H1 (cell line): ENCODE results near the gene HJURP. TPM values are rescaled to one million over a fixed set of nuclear protein-coding genes. Genes with fewer than 3 reads are reported as not detected.

Experiments used
- CTCF ChIA-PET: fragments of 300-600 bp; sonication (Branson Sonifier 250); formaldehyde crosslinking; loops from one replicate; lab custom pipeline; 2021; ENCODE audit not compliant: partially characterized antibody; lab: Charles Lee
- POLR2A ChIA-PET: fragments of 300-600 bp; sonication (Branson Sonifier 250); formaldehyde crosslinking; loops from one replicate; lab custom pipeline; 2021; ENCODE audit warnings: inconsistent platforms; ENCODE audit not compliant: partially characterized antibody; lab: Charles Lee
- DNase-seq, 2 experiments: peaks; one replicate each; pipeline versions ENCODE4 v3.0.0 to v3.0.0-alpha.2; 2010 to 2022; ENCODE audit warnings: low spot score in 2 of 2, low read depth in 1 of 2, mixed read lengths in 1 of 2
- FAIRE-seq: peaks from 2 replicates; lab custom pipeline; 2011; peaks lifted over from hg19 to GRCh38; lab: Jason Lieb, UNC
- H2AFZ ChIP-seq: 2 replicates; pipeline ENCODE4 v1.8.1; 2012; ENCODE audit warnings: low read length, inconsistent platforms
- H2AK5ac ChIP-seq: 2 replicates; pipeline ENCODE4 v1.6.1; 2013; ENCODE audit warnings: low read depth, low read length
- H2BK120ac ChIP-seq: replicated peaks from 2 replicates; pipeline ENCODE3; 2013; ENCODE audit warnings: low read depth, low read length, inconsistent platforms
- H2BK12ac ChIP-seq: 2 replicates; pipeline ENCODE4 v1.6.1; 2013; ENCODE audit warnings: low read depth, low read length
- H2BK15ac ChIP-seq: 2 replicates; pipeline ENCODE4 v1.6.1; 2013; ENCODE audit warnings: low read length
- H2BK20ac ChIP-seq: 2 replicates; pipeline ENCODE4 v1.6.1; 2013; ENCODE audit warnings: low read length
- H2BK5ac ChIP-seq: 2 replicates; pipeline ENCODE4 v1.6.1; 2013; ENCODE audit warnings: low read depth, low read length
- H3K14ac ChIP-seq: 2 replicates; pipeline ENCODE4 v1.6.1; 2013; ENCODE audit warnings: inconsistent platforms; ENCODE audit not compliant: insufficient read length
- H3K18ac ChIP-seq: 2 replicates; pipeline ENCODE4 v1.6.1; 2013; ENCODE audit warnings: low read length; ENCODE audit errors: extremely low read depth
- H3K23ac ChIP-seq: 2 replicates; pipeline ENCODE4 v1.6.1; 2013; ENCODE audit warnings: inconsistent platforms; ENCODE audit not compliant: insufficient read length
- H3K23me2 ChIP-seq: 2 replicates; pipeline ENCODE4 v1.6.1; 2013; ENCODE audit warnings: low read depth, low read length
- H3K27ac ChIP-seq: 2 replicates; pipeline ENCODE4 v1.6.1; 2011; ENCODE audit warnings: low read depth, low read length, inconsistent platforms
- H3K27me3 ChIP-seq, 4 experiments: replicated peaks in 1 of 4; 1 replicate in 1 of 4; 2 replicates in 3 of 4; pipeline versions ENCODE4 v1.6.1 to v1.8.1; 2011 to 2013; ENCODE audit warnings: low read length in 3 of 4, mild to moderate bottlenecking in 3 of 4, inconsistent platforms in 2 of 4, mixed read lengths in 2 of 4, moderate library complexity in 1 of 4; ENCODE audit not compliant: control insufficient read depth in 3 of 4, insufficient read depth in 3 of 4; ENCODE audit errors: extremely low read depth in 1 of 4
- H3K36me3 ChIP-seq, 4 experiments: 2 replicates each; pipeline versions ENCODE4 v1.6.1 to v1.8.1; 2011 to 2013; ENCODE audit warnings: mild to moderate bottlenecking in 4 of 4, low read length in 3 of 4, moderate library complexity in 2 of 4, control low read depth in 1 of 4, inconsistent platforms in 1 of 4; ENCODE audit not compliant: insufficient read depth in 4 of 4, control insufficient read depth in 2 of 4
- H3K4ac ChIP-seq: replicated peaks from 2 replicates; pipeline ENCODE3; 2013; ENCODE audit warnings: low read length, low read depth, mixed read lengths, inconsistent platforms; ENCODE audit not compliant: insufficient read length
- H3K4me1 ChIP-seq, 4 experiments: replicated peaks in 1 of 4; 1 replicate in 1 of 4; 2 replicates in 3 of 4; pipeline versions ENCODE4 v1.6.1 to v1.8.1; 2011 to 2013; ENCODE audit warnings: low read length in 3 of 4, inconsistent platforms in 2 of 4, mixed read lengths in 1 of 4; ENCODE audit not compliant: insufficient read depth in 4 of 4, control insufficient read depth in 3 of 4
- H3K4me2 ChIP-seq, 2 experiments: 2 replicates each; pipeline versions ENCODE4 v1.6.1 to v1.8.1; 2011 to 2013; ENCODE audit warnings: low read depth in 2 of 2, low read length in 2 of 2, control low read depth in 1 of 2, inconsistent platforms in 1 of 2, mild to moderate bottlenecking in 1 of 2; ENCODE audit not compliant: insufficient read depth in 1 of 2
- H3K4me3 ChIP-seq, 4 experiments: fragments of 200-600, 300-600 bp in 1 of 4; sonication (generic), shearing (Covaris generic), sonication (Bioruptor Twin) in 1 of 4; 2 replicates each; pipeline versions ENCODE4 v1.5.1 to v1.8.1; 2011 to 2016; ENCODE audit warnings: low read length in 4 of 4, low read depth in 3 of 4, control low read depth in 2 of 4, inconsistent platforms in 2 of 4, mild to moderate bottlenecking in 2 of 4, mixed read lengths in 1 of 4, moderate library complexity in 1 of 4; ENCODE audit not compliant: insufficient read depth in 2 of 4; ENCODE audit errors: extremely low read depth in 1 of 4
- H3K56ac ChIP-seq: replicated peaks from 2 replicates; pipeline ENCODE3; 2013; ENCODE audit warnings: low read depth, mild to moderate bottlenecking, mixed read lengths, low read length, inconsistent platforms; ENCODE audit not compliant: insufficient read length
- H3K79me1 ChIP-seq: 2 replicates; pipeline ENCODE4 v1.6.1; 2013; ENCODE audit warnings: low read depth, low read length, control low read depth
- H3K79me2 ChIP-seq, 2 experiments: 2 replicates each; pipeline versions ENCODE4 v1.6.1 to v1.8.1; 2012 to 2013; ENCODE audit warnings: low read length in 2 of 2, mild to moderate bottlenecking in 2 of 2, inconsistent platforms in 1 of 2; ENCODE audit not compliant: insufficient read depth in 2 of 2, control insufficient read depth in 1 of 2
- H3K9ac ChIP-seq, 4 experiments: replicated peaks in 1 of 4; 1 replicate in 1 of 4; 2 replicates in 3 of 4; pipeline versions ENCODE4 v1.6.1 to v1.8.1; 2011 to 2013; ENCODE audit warnings: low read depth in 3 of 4, low read length in 3 of 4, control low read depth in 2 of 4, mild to moderate bottlenecking in 2 of 4, moderate library complexity in 2 of 4, inconsistent platforms in 1 of 4; ENCODE audit errors: extremely low read depth in 1 of 4
- H3K9me3 ChIP-seq, 2 experiments: 2 replicates each; pipeline versions ENCODE4 v1.6.1 to v1.8.1; 2012 to 2013; ENCODE audit warnings: mild to moderate bottlenecking in 2 of 2, moderate library complexity in 2 of 2, control low read depth in 1 of 2, inconsistent platforms in 1 of 2, low read depth in 1 of 2, low read length in 1 of 2, mixed read lengths in 1 of 2; ENCODE audit not compliant: insufficient read depth in 2 of 2
- H4K20me1 ChIP-seq, 2 experiments: replicated peaks in 1 of 2; 2 replicates each; pipeline versions ENCODE3 to v1.8.1; 2011 to 2013; ENCODE audit warnings: inconsistent platforms in 2 of 2, low read length in 2 of 2, mild to moderate bottlenecking in 1 of 2; ENCODE audit not compliant: insufficient read depth in 2 of 2, control insufficient read depth in 1 of 2
- H4K5ac ChIP-seq: 2 replicates; pipeline ENCODE4 v1.6.1; 2013; ENCODE audit warnings: low read length, low read depth, mixed read lengths, inconsistent platforms; ENCODE audit not compliant: insufficient read length
- H4K8ac ChIP-seq: 2 replicates; pipeline ENCODE4 v1.8.0; 2013; ENCODE audit warnings: mild to moderate bottlenecking, moderate library complexity, low read length, inconsistent platforms; ENCODE audit not compliant: insufficient read depth; ENCODE audit errors: extremely low read depth
- H4K91ac ChIP-seq: replicated peaks from 2 replicates; pipeline ENCODE3; 2013; ENCODE audit warnings: low read length, mixed read lengths, inconsistent platforms; ENCODE audit not compliant: insufficient read length
- BRCA1 ChIP-seq: IDR thresholded peaks from 2 replicates; pipeline ENCODE4 v1.6.1; 2012; ENCODE audit warnings: low read depth, low read length, improper control_type of control experiment
- EZH2 ChIP-seq: fragments of 200-600 bp; sonication (generic); IDR thresholded peaks from 2 replicates; pipeline ENCODE4 v1.7.1; 2012; ENCODE audit warnings: low read depth, mild to moderate bottlenecking, moderate library complexity, low read length, inconsistent platforms; ENCODE audit not compliant: severe bottlenecking
- FOSL1 ChIP-seq: IDR thresholded peaks from 2 replicates; pipeline ENCODE4 v1.6.1; 2011; ENCODE audit warnings: mild to moderate bottlenecking, low read depth, low read length, moderate library complexity; ENCODE audit not compliant: insufficient read depth
- GTF2F1 ChIP-seq: IDR thresholded peaks from 2 replicates; pipeline ENCODE4 v1.6.1; 2012; ENCODE audit warnings: low read depth, low read length, improper control_type of control experiment, borderline replicate concordance
- HDAC6 ChIP-seq: IDR thresholded peaks from one replicate; pipeline ENCODE4 v1.7.1; 2012; ENCODE audit warnings: low read depth, mild to moderate bottlenecking, inconsistent platforms, low read length, moderate library complexity
- JUND ChIP-seq: IDR thresholded peaks from 2 replicates; pipeline ENCODE4 v1.6.1; 2011; ENCODE audit warnings: mild to moderate bottlenecking, improper control_type of control experiment, low read length
- NANOG ChIP-seq: IDR thresholded peaks from 2 replicates; pipeline ENCODE4 v1.6.1; 2011; ENCODE audit warnings: low read length, low read depth, mild to moderate bottlenecking, inconsistent platforms; ENCODE audit not compliant: insufficient read depth, poor library complexity, severe bottlenecking
- PHF8 ChIP-seq: fragments of 200-600 bp; sonication (generic); conservative IDR thresholded peaks from 2 replicates; pipeline ENCODE4 v1.7.1; 2012; ENCODE audit warnings: low read depth, mild to moderate bottlenecking, inconsistent platforms, low read length, moderate library complexity
- RAD21 ChIP-seq, 2 experiments: IDR thresholded peaks in 1 of 2; conservative IDR thresholded peaks in 1 of 2; 2 replicates each; pipeline ENCODE4 v1.6.1; 2011; ENCODE audit warnings: low read depth in 2 of 2, low read length in 2 of 2, improper control_type of control experiment in 1 of 2, inconsistent platforms in 1 of 2, mild to moderate bottlenecking in 1 of 2, moderate library complexity in 1 of 2
- RBBP5 ChIP-seq: IDR thresholded peaks from 2 replicates; pipeline ENCODE4 v1.7.1; 2012; ENCODE audit warnings: low read depth, mild to moderate bottlenecking, inconsistent platforms, low read length, moderate library complexity, borderline replicate concordance
- TAF1 ChIP-seq: IDR thresholded peaks from 2 replicates; pipeline ENCODE4 v1.6.1; 2011; ENCODE audit warnings: mild to moderate bottlenecking, low read depth, low read length
- TAF7 ChIP-seq: optimal IDR thresholded peaks from 2 replicates; pipeline ENCODE3; 2011; ENCODE audit warnings: low read depth, mild to moderate bottlenecking, inconsistent platforms, low read length, moderate library complexity, borderline replicate concordance
- TCF12 ChIP-seq: IDR thresholded peaks from 2 replicates; pipeline ENCODE4 v1.6.1; 2011; ENCODE audit warnings: low read depth, mild to moderate bottlenecking, low read length
- WGBS, 2 experiments: shearing (Covaris generic) in 1 of 2; methylation state at CpG; one replicate each; pipeline versions ENCODE4 v1.1.6 to v1.1.7; 2013 to 2015; ENCODE audit warnings: low lambda C conversion rate in 2 of 2, mixed read lengths in 2 of 2, inconsistent platforms in 1 of 2, low coverage in 1 of 2, missing lambda C conversion rate in 1 of 2; ENCODE audit not compliant: insufficient replicate concordance in 2 of 2, insufficient coverage in 1 of 2, insufficient read length in 1 of 2; ENCODE audit errors: extremely low coverage in 1 of 2, missing lambda C conversion rate in 1 of 2; 5-methylcytosine and 5-hydroxymethylcytosine counted together
- polyA plus RNA-seq, 7 experiments: library from polyadenylated mRNA; depleted of rRNA in 3 of 7; stranded (reverse) in 5 of 7; unstranded in 2 of 7; fragments of >200 nt in 5 of 7; fragments of 200-250 nt in 2 of 7; gene quantifications; 1 replicate in 5 of 7; 2 replicates in 1 of 7; 4 replicates in 1 of 7; pipeline versions ENCODE4 v1.2.1 to v1.2.3, GENCODE V29; 2011 to 2013; ENCODE audit warnings: missing spikeins in 2 of 7, mixed read lengths in 2 of 7
- total RNA-seq: library from RNA; stranded (reverse); fragmentation: NEBNext Ultra II Directional; extraction: Animal tissue kit (Norgen Biotek cat#: 25700); gene quantifications from 2 replicates; pipeline ENCODE4 v1.2.1, GENCODE V29; 2021

The HJURP gene
- total and polyA plus RNA-seq, 2 of the 8 experiments (the other 6 are each of a cell fraction or from before 2014, with no cell fraction given): 49.3 to 60.5 TPM

DNA sequence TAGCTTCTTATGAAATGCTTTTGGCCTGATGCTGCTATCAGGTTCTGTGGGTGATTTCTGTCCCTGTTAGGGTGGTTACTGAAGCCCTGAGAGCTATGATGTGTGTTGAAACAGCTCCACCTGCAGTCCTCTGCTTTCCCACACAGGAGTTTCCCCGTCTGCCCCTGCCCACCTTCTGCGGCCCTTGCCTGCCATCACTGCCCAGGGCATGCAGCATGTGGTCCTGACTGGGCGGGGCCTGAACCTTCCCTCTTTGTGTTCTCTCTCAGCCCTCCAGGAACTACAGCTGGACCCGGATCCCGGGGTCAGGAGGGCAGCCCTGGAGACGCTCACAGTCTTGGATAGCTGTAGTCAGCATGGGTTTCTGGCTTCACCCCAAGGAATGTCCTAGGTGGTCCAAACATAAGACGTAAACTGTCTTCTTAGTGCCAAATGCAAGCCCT, 21.4 kb downstream of the HJURP start:
- peaks cover 2 to 8% of the 10 kb centered on the region in 2 experiments for H4K20me1 ChIP-seq
- H3K14ac ChIP-seq: no peak overlapping the region
- no peak overlapping the region for H2BK15ac ChIP-seq
- no peaks in the 10 kb centered on the region for H3K27me3 ChIP-seq
- H2BK120ac ChIP-seq: no peak overlapping the region
- no peak overlapping the region for H2BK12ac ChIP-seq
- peak; percentile 78 for FAIRE-seq
- ChIA-PET CTCF (interaction anchor here (0.6 to 5.3 kb wide), 25 partner anchors 8 to 491 kb away, joined by 3 to 35 read pairs (median 4); no protein-coding TSS in a partner anchor), POLR2A (interaction anchor here (1.0 to 1.8 kb wide), 6 partner anchors 11 to 432 kb away, joined by 3 to 8 read pairs (median 3); no protein-coding TSS in a partner anchor)
- no peak overlapping the region for H3K4ac ChIP-seq
- H2BK20ac ChIP-seq: no peak overlapping the region
- no peak overlapping the region for H4K91ac ChIP-seq
- H4K8ac ChIP-seq: no peak overlapping the region
- H3K36me3 ChIP-seq: peaks cover 8 to 33% (median 19%) of the 10 kb centered on the region in 4 experiments; a peak in 7 of 8 replicates
- no peak overlapping the region for H3K27ac ChIP-seq
- 0 out of 2 replicates have a peak, but pooled peaks cover 2% of the 10 kb centered on the region for H3K79me1 ChIP-seq
- H3K23me2 ChIP-seq: no peaks in the 10 kb centered on the region
- H3K18ac ChIP-seq: no peak overlapping the region
- H3K9me3 ChIP-seq: no peaks in the 10 kb centered on the region
- no peak overlapping the region for H3K4me2 ChIP-seq
- H3K9ac ChIP-seq: no peak overlapping the region
- H2AK5ac ChIP-seq: no peak overlapping the region
- H3K4me3 ChIP-seq: no peak overlapping the region
- no peak overlapping the region for H2AFZ ChIP-seq
- H3K79me2 ChIP-seq: peaks cover 0 to 14% of the 10 kb centered on the region in 2 experiments; a peak in 2 of 4 replicates
- peak; percentile 38 to 84 for DNase-seq
- 39% methylated on average over 7 of the region's 7 CpGs; no CpG with 5 or more reads in 1 of the 2 experiments for WGBS, 2 experiments
- H3K56ac ChIP-seq: no peak overlapping the region
- no peak overlapping the region for H2BK5ac ChIP-seq
- no peak overlapping the region for H4K5ac ChIP-seq
- H3K23ac ChIP-seq: no peak overlapping the region
- H3K4me1 ChIP-seq: no peaks in the 10 kb centered on the region
- no peak for TF ChIP-seq BRCA1
- no peak for TF ChIP-seq NANOG
- no peak for TF ChIP-seq EZH2
- no peak for TF ChIP-seq HDAC6
- TF ChIP-seq JUND: no peak
- TF ChIP-seq TAF1: no peak
- TF ChIP-seq RAD21 (IDR thresholded peaks at IDR 0.05 in 1 of 2, conservative IDR thresholded peaks at IDR 0.05 in 1 of 2; ENCODE audit: low read depth in 2 of 2, low read length in 2 of 2): peak; percentile 87 to 88
- no peak for TF ChIP-seq TCF12
- TF ChIP-seq GTF2F1: no peak
- no peak for TF ChIP-seq RBBP5
- no peak for TF ChIP-seq PHF8
- no peak for TF ChIP-seq TAF7
- TF ChIP-seq FOSL1: no peak
